ENCODE results near the gene TTLL7.

The TTLL7 gene

GRCh38 chr1:83872515-83872914, 126.4 kb downstream of the TTLL7 start:
- DNase-seq (ENCODE audit: low read depth): no peak

DNA sequence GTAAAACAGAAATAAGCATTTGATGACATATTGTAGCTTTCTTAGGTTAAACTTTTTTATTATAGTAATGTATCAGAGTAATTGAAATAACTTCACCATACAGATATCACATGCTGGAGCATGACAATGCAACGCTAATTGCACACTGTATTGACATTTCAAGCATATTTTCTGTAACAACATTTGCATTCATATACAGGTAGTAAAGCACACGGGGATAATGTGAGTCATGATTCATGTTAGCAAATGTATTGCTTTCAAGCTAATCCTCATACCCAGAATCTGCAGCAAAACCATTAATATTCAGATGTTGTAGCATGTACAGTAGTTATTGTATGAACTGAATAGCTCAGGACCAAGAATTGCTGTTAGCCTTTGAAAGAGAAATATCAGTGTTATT, 133.9 kb downstream of the TTLL7 start:
- no peak for DNase-seq (ENCODE audit: low read depth)

DNA sequence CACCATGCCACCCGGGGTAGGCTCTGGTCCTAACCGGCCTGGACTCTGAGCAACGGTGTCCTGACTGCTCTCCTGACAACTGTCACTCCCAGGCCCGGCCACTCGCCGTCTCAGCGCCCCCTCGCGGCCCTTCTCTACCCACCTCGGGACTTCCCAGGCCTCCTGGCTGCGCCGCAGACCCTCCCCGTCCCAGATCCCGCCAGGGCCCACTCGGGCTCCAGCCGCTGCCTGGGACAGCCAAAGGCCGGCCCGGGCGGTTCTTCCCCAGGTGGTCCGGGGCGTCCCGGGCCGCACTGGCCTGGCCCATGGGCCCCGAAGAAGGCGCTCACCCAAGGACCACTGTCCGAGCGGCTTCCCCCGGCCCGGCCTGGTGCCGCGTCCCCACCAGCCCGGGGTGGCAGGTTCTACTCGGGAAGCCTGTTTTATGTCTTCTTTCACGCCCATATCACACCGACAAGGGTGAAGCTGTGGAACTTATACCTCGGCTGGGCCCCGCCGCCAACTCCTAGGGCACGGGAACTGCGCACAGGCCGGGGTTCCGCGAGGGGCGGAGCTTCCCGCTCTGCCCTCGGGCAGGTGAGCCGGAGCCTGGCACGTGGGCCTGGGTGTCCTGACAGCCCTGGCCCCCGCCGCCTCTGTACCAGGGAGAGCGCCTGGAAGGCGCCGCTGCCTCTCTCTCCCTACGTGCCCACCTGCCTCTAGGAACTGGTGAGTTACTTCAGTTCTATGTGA, 138.3 kb downstream of the TTLL7 start:
- peak; percentile 60 for DNase-seq (ENCODE audit: low read depth)

DNA sequence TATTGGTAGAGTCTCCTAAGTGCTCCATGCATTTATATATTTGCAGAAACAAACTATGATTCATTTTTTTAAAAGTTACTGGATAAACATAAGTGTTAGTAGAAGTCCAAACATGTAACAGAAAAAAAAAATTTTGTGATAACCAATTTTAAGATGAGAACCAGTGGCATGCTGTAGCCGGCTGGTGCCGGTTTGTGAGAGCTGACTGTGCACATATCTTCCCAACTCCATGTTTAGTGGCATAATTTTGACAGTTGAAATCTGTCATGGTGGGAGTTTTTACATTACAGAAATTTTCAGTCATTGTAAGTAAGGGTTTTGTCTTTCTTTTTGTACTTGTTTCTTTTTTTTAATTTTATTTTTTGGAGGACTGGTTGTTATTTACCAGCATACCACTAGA, 141.2 kb downstream of the TTLL7 start:
- no peak for DNase-seq (ENCODE audit: low read depth)

- no peak for DNase-seq (ENCODE audit: low read depth)
Measured at GRCh38 chr1:83857103-83857502, 141.8 kb downstream of the TTLL7 start.

DNA sequence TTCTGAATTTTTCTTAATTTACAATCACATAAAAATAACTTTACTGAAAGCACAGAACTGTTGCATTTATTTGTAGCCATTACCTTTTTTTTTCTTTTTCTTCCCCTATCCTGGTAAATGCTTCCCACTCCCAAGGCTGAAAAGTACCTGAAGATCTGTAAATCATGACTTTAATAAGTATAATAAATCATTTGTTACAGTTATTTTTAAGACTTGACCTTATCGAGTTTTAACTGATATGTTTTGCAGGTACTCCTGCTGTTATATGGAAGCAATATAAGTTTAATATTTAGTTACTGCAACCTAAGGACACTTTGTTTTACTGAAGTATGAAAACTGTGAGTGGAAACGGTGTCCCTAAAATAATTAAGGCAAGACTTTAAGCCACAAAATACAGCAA, 142.6 kb downstream of the TTLL7 start:
- DNase-seq (ENCODE audit: low read depth): no peak

DNA sequence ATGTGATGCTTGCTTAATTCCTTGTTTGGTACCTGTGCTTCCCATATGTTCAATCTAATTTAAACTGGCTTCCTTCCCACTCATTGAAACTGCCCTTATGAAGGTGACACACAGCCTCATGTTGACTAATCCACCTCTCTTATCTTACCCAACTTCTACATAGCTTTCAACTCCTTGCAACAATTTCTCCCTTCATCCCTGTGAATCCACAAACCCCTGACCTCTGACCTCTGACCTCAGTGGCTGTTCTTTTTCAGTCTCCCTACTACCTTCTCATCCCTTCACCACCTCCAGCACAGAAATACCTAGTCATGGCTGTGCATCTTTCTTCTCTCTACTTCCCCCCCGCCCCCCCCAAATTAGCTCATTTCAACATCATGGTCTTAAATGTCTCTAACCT, 144.5 kb downstream of the TTLL7 start:
- DNase-seq (ENCODE audit: low read depth): no peak

DNA sequence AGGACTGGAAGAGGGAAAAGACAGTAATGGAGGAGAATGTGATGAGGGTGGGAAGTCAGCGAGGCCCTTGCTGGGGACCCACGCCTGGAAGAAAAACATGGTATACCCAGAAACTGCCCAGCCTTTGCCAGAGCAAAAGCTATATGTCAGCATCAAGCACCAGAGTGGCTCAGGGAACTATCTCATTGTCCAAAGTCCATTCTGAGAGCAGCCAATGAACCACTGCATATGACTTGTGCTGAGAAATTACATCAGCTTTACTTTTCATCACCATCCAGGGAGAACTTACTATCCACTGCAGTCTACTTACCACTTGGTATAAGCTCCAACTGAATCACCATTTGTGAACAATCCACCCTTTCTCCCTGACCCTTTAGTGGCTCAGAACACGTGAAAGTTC, 148.1 kb downstream of the TTLL7 start:
- no peak for DNase-seq (ENCODE audit: low read depth)

GRCh38 chr1:83849191-83850061, 149.5 kb downstream of the TTLL7 start:
- DNase-seq (ENCODE audit: low read depth): no peak

DNA sequence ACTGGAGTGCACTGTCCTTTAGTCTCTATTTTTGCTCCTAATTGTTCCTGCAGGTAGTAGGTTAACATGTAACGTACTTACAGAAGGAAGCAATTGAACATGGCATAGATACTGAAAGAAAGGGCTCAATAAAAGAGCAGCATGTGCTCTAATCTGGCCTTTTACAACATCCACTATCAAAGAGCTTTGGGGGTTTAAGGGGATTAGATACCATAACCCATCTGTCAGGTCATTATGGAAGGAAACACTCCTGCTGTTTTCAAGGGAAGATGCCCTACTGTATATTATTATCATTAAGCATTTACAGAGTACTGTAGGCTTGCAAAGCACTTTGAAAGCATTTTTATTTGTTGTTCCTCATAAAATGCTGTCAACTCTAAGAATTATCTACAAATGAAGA, 152.8 kb downstream of the TTLL7 start:
- no peak for DNase-seq (ENCODE audit: low read depth)

- no peak for DNase-seq (ENCODE audit: low read depth)
Measured at GRCh38 chr1:83845437-83846071, 153.4 kb downstream of the TTLL7 start.

DNA sequence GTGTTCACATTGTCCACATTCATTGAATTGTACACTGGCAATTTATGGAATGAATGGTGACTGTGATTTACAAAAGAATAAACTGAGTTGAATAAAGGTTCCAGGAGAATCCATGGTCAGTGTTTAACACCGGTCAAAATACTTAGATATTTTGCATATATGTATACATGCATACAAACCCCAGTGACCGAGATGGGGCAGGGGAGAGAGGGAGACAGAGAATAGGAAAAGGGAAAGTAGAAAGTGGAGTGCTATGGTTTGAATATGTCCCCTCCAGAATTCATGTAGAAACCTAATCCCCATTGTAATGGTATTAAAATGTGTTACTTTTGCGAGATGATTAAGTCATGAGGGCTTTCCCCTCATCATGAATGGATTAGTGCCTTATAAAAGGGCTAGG, 154.4 kb downstream of the TTLL7 start:
- no peak for DNase-seq (ENCODE audit: low read depth)

GRCh38 chr1:83839566-83840173, 159.3 kb downstream of the TTLL7 start:
- no peak for DNase-seq (ENCODE audit: low read depth)

DNA sequence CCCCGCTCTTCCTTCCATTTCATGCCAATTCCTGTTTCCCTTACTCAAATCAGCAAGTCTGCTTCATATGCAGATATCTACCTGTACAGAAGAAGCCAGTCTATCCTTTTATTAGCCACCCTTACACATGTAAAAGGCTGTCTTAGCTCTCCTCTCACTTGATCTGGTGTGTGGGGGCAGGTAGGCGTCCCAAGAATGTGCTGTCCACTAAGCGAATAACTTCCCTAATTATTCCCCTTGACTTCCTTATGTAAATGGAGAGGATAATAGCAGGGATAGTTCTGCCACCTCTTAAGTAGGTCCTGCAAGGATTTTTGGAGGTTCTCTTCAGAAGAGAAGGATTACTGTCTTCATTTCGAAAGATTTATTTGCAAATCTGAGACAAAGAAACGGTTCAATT, 160.4 kb downstream of the TTLL7 start:
- DNase-seq (ENCODE audit: low read depth): no peak

DNA sequence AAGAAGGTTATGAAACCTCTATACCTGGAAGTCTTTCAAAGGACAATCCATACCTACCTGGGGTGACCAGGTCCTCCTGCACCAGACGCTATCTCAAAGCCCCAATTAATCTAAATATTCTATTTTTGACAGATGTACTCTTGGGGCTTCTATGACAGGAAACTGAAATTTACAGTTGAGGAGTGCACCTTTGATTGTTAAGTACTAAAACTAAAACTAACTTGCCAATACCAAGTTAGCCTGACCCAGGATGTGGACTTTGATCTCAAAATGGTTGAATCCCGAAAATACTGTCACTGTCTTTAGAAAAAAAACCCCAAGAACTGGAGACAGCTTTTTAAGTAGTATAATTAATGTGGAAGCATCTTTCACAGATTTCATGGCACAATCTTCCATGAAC, 162.4 kb downstream of the TTLL7 start:
- no peak for DNase-seq (ENCODE audit: low read depth)

- DNase-seq (ENCODE audit: low read depth): no peak
Measured at GRCh38 chr1:83834621-83835264, 164.2 kb downstream of the TTLL7 start.

DNA sequence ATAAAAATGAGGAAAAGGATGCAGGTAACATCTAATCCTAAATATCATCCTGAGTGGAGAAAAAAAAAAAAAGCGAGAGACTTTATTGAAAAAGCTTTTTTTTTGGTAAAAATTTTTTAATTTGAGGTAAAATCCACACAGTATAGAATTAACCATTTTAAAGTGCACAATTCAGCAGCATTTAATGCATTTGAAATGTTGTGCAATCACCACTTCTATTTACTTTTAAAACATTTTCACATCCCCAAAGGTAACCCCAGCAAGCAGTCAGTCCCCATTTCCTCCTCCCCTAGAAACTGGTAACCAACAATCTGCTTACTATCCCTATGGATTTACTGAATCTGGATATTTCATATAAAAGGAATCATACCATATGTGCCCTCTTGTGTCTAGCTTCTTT, 166.7 kb downstream of the TTLL7 start:
- DNase-seq (ENCODE audit: low read depth): no peak

GRCh38 chr1:83829106-83829505, 169.8 kb downstream of the TTLL7 start:
- no peak for DNase-seq (ENCODE audit: low read depth)

GRCh38 chr1:83828456-83828855, 170.5 kb downstream of the TTLL7 start:
- no peak for DNase-seq (ENCODE audit: low read depth)

DNA sequence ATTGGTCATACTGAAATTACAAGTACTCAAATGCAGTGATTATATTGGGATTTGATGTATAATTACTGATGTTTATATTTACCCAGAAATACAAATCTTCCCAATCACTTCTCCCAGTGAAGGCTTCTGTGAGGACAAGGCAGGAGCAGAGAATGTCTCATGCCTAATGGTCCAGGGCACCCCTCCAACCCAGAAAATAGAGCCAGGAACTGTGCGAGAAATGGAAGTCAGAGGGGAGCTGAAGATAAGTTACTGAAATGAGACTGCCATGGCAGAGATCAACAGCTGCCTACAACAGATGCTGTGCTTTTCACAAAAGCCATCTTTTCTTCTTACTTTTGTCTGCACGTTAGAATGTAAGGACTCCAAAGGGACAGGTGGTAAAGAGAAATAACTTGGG, 171.2 kb downstream of the TTLL7 start:
- DNase-seq (ENCODE audit: low read depth): no peak

DNA sequence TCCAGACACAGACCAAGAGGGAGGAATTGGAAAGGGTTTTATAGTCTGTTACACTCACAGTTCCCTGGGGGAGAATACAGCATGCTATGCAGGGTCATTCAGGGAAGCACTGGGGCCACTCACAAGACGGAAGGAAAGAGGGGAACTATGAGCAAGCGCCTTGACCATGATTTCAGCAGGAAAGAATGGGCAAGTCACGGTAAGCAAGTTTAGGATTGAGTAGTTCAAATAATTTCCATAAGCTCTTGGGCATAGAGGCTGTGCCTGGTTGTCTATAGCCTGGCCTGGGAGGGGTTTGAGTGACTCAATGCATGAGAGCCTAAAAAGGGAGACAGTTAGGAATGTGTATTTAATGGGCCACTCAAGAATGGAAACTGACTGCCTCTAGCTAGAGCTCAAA, 176.7 kb downstream of the TTLL7 start:
- no peak for DNase-seq (ENCODE audit: low read depth)

- no peak for DNase-seq (ENCODE audit: low read depth)
Measured at GRCh38 chr1:83819436-83819835, 179.5 kb downstream of the TTLL7 start.

All from activated T-cell treated with anti-CD3 and anti-CD28 coated beads for 24 hours (primary cell).